Upper lobe of right lung (tissue), 1 donor: ENCODE data around the gene GNB3. TPM values are rescaled to one million over a fixed set of nuclear protein-coding genes. Genes with fewer than 3 reads are reported as not detected.

ENCODE experiments used
- ATAC-seq: fragments of 200-7000 bp; cut with Tn5 transposase; one replicate; pipeline ENCODE4 v1.9.1; 2020; ENCODE audit warnings: mild to moderate bottlenecking, moderate library complexity
- DNase-seq: peaks from one replicate; pipeline ENCODE4 v3.0.0-alpha.2; 2020
- H3K27ac ChIP-seq: fragments of 200-600 bp; one replicate; pipeline ENCODE4 v1.8.0; 2022
- H3K27me3 ChIP-seq: fragments of 200-600 bp; one replicate; pipeline ENCODE4 v1.8.0; 2022; ENCODE audit warnings: mild to moderate bottlenecking
- H3K36me3 ChIP-seq: fragments of 200-600 bp; one replicate; pipeline ENCODE4 v1.8.0; 2022
- H3K4me1 ChIP-seq: fragments of 200-600 bp; one replicate; pipeline ENCODE4 v1.8.0; 2022
- H3K4me3 ChIP-seq: fragments of 200-600 bp; one replicate; pipeline ENCODE4 v1.8.0; 2022; ENCODE audit warnings: mild to moderate bottlenecking
- H3K9me3 ChIP-seq: fragments of 200-600 bp; one replicate; pipeline ENCODE4 v1.8.0; 2022
- intact Hi-C: fragments of 100-400 bp; cut with DNase I; formaldehyde crosslinking; loops from one replicate; pipeline ENCODE4 v1.11.0; 2022
- total RNA-seq: library from RNA; stranded (reverse); fragmentation: NEBNext Ultra II Directional; extraction: Animal tissue kit (Norgen Biotek cat#: 25700); gene quantifications from one replicate; pipeline ENCODE4 v1.2.1, GENCODE V29; 2021
- TF ChIP-seq, protein P1 (sequence below): fragments of 200-600 bp; IDR thresholded peaks from one replicate; pipeline ENCODE4 v1.8.0; 2022; ENCODE audit warnings: antibody characterized with exemption
- donor health status: DM: no; HTN: yes; CAD: no; lungs with severe emphysema.

Gene GNB3
- total RNA-seq, 1 donor from 2014 or later: 0.32 TPM

DNA sequence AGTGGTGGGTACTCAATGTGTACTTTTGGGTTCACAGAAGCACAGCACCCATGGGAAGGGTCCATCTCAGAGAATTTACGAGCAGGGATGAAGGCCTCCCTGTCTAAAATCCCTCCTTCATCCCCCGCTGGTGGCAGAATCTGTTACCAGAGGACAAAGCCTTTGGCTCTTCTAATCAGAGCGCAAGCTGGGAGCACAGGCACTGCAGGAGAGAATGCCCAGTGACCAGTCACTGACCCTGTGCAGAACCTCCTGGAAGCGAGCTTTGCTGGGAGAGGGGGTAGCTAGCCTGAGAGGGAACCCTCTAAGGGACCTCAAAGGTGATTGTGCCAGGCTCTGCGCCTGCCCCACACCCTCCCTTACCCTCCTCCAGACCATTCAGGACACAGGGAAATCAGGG lies 20.6 kb upstream of the GNB3 start:
- no peak overlapping the region for H3K4me3 ChIP-seq
- intact Hi-C loops: loop anchor here (10.0 kb wide), 1 partner anchor 85 kb away; no protein-coding TSS in a partner anchor
- ATAC-seq (no peak), DNase-seq (no peak)
- H3K9me3 ChIP-seq: no peaks in the 10 kb centered on the region
- TF ChIP-seq, protein P1, sequence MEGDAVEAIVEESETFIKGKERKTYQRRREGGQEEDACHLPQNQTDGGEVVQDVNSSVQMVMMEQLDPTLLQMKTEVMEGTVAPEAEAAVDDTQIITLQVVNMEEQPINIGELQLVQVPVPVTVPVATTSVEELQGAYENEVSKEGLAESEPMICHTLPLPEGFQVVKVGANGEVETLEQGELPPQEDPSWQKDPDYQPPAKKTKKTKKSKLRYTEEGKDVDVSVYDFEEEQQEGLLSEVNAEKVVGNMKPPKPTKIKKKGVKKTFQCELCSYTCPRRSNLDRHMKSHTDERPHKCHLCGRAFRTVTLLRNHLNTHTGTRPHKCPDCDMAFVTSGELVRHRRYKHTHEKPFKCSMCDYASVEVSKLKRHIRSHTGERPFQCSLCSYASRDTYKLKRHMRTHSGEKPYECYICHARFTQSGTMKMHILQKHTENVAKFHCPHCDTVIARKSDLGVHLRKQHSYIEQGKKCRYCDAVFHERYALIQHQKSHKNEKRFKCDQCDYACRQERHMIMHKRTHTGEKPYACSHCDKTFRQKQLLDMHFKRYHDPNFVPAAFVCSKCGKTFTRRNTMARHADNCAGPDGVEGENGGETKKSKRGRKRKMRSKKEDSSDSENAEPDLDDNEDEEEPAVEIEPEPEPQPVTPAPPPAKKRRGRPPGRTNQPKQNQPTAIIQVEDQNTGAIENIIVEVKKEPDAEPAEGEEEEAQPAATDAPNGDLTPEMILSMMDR: no peak
- H3K4me1 ChIP-seq: peaks cover 6% of the 10 kb centered on the region
- no peak overlapping the region for H3K27ac ChIP-seq
- no peaks in the 10 kb centered on the region for H3K27me3 ChIP-seq
- H3K36me3 ChIP-seq: no peaks in the 10 kb centered on the region

DNA sequence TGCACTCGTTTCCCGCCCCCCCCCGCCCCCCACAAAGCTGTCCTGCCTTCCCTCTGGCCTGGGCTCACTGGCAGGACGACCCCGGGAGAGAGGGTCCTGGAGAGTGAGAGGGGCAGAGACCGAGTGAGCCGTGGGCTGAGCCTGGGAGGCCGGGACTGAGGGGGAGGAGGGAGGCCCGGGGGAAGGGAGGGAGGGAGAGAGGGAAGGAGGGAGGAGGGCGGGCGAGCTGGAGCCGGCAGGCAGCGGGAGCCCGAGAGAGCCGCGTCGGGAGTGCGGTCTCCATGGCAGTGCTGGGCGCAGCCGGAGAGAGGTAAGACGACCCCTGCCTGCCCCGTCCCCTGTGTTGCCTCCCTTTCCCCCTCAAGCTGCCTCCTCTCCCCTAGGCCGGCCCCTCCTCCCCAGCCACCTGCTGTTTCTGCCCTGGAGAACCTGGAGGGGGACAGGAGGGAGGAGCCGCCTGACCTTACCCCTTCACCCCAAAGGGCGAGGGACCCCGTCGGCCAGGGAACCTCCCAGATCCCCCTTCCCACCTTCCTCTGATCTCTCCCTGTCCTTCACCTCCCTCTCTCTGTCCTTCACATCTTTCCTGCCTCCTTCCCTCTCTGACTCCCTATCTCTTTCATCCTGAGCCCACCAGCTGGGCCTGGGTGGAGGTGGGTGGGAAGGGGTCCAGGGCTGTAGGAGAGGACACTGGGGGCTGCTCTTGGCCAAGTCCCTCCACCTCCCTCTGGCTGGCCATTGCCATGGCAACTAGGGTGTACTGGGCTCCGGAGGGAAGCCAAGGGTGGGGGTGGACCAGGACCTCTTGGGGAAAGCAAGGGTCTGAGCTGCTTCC lies 18.9 kb upstream of the GNB3 start, which contains the start of gene GPR162:
Gene GPR162 (plus strand): TSS at position 231 of the 835 bp plus-strand sequence. CDS start 2,078 bp downstream, outside the sequence.
- intact Hi-C loops: loop anchor here (10.0 kb wide), 1 partner anchor 87 kb away; no protein-coding TSS in a partner anchor
- H3K4me3 ChIP-seq: peak within 1 kb of the TSS; percentile 51
- no peaks in the 10 kb centered on the region for H3K27me3 ChIP-seq
- H3K36me3 ChIP-seq: no peaks in the 10 kb centered on the region
- peaks cover 6% of the 10 kb centered on the region for H3K4me1 ChIP-seq
- DNase-seq (peak; percentile 75), ATAC-seq (peak; percentile 56)
- H3K27ac ChIP-seq: peak within 1 kb of the TSS; percentile 55
- H3K9me3 ChIP-seq: no peaks in the 10 kb centered on the region
- TF ChIP-seq, protein P1: no peak

DNA sequence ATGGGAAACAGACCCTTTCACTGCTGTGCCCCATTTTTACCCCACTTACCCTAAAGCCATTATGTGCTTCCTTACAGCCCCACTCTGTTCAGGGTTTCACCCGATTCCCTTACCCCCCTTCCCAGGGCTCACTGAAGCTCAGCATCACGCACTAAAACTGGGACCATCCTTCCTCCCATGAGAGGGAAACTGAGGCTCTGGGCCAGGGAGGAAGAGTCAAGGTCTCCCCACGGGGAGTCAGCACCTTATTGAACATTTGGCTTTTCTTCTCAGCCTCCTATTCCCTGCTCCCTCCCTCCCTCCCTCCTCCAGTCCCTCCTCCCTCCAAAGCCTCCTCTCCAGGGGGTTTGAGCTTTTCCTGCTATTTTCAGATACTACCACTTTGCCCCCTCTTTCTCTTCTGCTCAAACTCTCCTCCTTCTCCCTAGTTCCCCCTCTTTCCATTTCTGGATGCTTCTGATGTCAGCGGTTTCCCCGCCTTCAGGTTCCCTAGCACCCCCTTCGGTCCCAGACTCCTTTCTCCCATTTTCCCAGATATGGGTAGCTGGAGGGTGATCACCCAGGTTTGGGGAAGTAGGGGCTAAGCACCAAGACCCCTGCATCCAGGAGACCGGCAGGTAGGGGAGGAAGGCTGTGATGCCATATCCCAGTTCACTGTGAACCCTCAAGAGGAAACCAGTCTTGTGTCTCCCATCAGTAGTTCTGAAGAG lies 18.1 kb upstream of the GNB3 start:
- Histone ChIP-seq H3K4me3 (peak overlapping the region; percentile 51), H3K27me3 (no peaks in the 10 kb centered on the region), H3K27ac (no peak overlapping the region), H3K36me3 (no peaks in the 10 kb centered on the region), H3K4me1 (peaks cover 11% of the 10 kb centered on the region), H3K9me3 (no peaks in the 10 kb centered on the region)
- ATAC-seq: no peak
- DNase-seq: no peak
- TF ChIP-seq, protein P1: no peak
- intact Hi-C loops: loop anchor here (10.0 kb wide), 1 partner anchor 88 kb away; no protein-coding TSS in a partner anchor

DNA sequence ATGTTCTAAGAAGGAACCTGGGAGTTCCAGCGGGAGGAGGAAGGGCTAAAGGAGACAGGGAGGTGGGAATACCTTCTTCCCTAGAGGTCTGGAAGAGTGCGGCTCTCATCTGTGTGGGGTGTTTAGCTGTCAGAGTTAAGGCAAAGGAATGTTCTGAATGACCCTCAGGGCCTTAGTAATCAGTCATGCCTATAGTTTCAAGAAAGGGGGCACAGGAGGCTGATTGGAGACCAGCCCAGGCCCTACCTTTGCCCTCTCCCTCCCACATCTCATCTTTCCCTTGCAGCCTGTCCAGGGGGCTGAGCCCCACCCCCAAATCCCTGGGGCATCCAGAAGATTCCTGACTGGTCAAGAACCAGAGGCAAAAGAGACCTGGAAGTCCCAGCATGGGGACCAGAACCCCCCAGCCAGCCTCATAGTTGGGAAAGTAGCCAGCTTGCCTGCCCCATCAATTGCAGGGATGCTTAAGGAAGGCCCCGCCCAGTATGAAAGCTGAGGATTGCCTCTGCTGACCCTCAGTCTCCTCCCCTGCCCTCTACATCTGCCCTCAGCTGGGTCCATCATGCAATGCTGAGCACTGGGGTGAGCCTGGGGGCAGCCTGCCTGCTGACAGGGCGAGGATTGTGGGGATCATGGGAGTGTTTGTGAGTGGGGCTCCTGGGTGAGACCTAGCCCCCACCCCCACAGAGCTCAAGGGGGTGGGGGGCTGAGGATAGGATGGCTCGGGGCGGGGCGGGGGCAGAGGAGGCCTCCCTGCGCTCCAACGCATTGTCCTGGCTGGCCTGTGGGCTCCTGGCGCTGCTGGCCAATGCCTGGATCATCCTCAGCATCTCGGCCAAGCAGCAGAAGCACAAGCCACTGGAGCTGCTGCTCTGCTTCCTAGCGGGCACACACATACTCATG lies 17.3 kb upstream of the GNB3 start:
- ATAC-seq (no peak), DNase-seq (no peak)
- Histone ChIP-seq H3K4me3 (no peak overlapping the region), H3K27ac (no peak overlapping the region), H3K9me3 (no peaks in the 10 kb centered on the region), H3K4me1 (peaks cover 11% of the 10 kb centered on the region), H3K27me3 (no peaks in the 10 kb centered on the region), H3K36me3 (no peaks in the 10 kb centered on the region)
- intact Hi-C loops: loop anchor here (10.0 kb wide), 1 partner anchor 89 kb away; no protein-coding TSS in a partner anchor
- TF ChIP-seq, protein P1: no peak
